Right forelimb (tissue), 1 donor: ENCODE data around the gene INPP5A.
"Not testable (repeated sequence)": the region's sequence is repeated elsewhere in the genome, so short reads cannot be mapped to it uniquely, and the experiment has no call there.

ENCODE experiments used
- DNase-seq: peaks from one replicate; pipeline ENCODE4 v3.0.0-alpha.2; 2018

INPP5A gene, protein sequence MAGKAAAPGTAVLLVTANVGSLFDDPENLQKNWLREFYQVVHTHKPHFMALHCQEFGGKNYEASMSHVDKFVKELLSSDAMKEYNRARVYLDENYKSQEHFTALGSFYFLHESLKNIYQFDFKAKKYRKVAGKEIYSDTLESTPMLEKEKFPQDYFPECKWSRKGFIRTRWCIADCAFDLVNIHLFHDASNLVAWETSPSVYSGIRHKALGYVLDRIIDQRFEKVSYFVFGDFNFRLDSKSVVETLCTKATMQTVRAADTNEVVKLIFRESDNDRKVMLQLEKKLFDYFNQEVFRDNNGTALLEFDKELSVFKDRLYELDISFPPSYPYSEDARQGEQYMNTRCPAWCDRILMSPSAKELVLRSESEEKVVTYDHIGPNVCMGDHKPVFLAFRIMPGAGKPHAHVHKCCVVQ

DNA sequence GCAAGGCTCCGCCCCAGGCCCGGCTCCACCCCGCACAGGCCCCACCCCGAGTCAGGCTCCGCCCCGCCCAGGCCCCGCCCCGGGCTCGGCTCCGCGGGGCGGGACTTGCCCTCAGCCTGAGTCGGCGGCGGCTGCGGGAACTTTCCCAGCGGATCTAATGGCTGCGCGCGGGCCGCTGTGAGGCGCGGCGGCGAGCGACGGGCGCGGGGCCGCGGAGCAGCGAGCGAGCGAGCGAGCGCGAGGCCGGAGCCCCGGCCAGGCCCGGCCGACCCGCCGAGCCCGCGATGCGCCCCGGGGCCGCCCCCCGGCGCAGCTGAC, at the start of gene INPP5A:
Gene INPP5A (plus strand): TSS at position 104 of the 318 bp plus-strand sequence. CDS start 310 bp downstream, outside the sequence.
- no peak for DNase-seq

DNA sequence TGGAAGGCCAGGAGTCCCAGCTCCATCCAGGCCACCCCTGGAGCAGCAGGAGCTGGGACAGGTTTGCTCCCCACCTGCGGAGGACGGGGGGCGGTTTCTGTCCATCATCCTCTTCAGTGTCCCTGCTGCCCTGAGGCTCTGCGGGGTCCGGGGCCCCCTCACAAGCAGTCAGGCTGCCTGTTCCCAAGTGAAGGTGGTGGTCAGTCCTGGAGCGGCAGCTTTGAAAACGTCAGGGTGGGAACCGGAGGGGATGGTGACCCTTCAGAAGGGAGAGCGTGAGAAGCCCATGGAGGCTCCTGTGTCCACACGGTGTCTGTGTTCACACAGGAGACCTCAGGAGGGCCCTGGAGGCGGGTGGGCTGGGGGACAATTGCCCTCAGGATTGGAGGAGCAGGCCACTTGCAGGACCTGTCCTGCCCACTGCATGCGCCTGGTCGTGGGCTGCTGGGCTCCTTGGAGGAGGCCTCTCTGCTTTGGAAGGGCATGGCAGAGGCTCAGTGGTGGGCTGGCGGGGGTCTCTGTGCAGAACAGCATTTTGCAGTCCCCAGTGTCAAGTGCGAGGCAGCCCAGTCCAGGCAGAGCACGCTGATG, 49.3 kb upstream of the INPP5A start:
- peak; percentile 36 for DNase-seq

DNA sequence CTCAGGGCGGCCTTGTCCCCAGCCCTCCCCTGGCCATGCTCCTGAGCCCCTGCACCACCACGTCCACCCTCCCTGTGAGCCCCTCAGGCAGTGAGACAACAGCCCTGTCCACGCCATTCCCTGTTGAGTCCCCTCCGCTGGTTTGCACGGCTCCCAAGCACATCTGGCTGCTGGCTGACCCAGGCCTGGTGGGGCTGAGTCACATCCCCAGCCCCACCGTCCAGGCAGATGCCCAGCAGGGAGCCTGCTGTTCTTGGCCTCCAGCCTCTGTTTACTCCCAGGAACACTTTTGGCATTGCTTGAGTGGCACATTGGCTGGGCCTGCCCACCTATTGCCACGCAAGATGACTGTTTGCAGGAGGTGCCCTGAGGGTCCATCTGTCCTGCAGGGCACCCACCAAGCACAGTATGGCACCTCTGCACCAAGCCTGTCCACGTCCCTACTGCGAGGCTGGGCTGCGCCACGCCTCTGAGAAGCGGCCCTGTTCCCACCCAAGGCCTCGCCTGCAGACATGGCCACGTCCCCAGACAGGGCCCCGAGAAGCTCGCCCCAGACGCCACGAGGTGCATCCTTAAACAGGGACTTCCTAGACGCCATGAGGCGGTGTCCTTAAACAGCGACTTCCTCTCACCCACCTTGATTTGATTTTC, 48.4 kb upstream of the INPP5A start:
- DNase-seq, result peak; percentile 36

DNA sequence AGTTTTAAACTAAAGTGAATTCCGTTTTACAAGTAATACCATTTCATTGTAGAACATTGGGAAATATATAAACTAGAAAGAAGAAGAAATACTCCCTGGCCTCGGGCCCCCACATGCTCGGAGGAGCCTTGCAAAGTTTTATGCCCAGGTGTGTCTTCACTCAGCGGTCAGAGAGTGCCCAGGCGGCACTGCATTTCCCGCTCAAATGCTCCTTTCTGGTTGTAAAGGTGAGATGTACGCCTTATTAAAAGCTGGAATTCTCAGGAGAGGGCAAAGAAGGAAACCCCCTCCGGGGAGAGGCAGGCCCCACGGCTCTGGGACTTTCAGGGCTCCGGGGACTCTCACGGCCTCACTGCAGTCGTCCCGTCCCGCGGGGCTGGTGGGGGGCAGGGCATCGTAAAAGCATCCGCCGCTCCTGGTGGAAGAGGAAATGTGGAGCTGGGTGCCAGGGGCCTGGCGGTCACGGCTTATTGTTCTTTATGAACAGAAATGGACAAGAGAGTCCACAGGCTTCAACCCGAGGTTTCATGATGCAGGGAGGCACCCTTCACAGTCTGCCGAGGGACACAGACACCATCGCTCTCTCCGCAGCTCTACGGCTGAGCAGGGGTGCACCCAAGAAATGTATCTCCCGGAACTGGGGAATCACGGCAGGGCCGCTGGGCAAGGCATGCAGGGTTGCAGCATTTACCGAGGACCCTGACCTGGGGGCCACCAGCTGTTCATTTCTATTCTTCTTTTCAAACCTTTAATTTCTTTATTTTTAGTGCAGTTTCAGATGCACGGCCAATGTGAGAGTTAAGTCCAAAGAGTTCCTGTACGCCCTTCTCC, 47.7 kb upstream of the INPP5A start:
- DNase-seq, result no peak

DNA sequence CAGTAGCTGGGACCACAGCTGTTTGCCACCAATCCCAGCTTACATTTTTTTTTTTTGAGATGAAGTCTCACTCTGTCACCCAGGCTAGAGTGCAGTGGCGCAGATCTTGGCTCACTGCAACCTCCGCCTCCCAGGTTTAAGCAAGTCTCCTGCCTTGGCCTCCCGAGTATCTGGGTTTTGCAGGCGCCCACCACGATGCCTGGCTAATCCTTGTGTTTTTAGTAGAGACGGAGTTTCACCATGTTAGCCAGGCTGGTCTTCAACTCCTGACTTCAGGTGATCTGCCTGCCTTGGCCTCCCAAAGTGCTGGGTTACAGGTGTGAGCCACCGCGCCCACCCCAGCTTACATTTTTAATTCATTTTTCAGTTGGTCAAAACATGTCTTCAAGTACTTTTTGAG, 46.1 kb upstream of the INPP5A start:
- not testable (repeated sequence) for DNase-seq

DNA sequence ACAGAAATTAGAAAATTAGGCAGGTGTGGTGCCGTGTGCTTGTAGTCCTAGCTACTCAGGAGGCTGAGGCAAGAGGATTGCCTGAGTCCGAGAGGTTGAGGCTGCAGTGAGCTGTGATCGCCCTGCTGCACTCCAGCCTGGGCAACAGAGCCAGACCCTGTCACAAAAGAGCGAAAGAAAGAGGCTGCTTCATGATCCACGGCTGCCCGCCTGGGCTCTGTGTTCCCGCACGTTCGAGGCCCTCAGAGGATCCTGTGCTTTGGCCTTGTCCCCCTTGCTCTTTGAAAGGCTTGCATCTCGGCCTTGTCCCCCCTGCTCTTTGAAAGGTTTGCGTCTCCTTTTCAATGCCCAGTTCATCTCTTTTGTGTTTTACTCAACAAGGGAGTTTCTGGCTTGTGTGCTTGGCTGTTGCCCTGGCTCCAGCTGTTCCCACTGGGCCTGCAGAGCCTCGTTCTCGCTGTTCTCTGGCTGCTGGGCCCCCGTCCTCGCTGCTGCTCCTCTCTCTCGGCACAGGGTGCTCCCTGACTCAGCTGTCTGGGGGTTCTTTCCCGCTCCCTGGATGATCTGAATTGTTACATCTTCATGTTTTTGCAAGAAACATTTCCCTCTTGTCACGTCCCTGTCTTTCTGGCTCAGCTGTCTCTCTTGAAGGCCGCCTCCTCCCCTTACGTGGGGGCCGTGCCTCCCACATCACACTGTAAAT, 45.1 kb upstream of the INPP5A start:
- peak; percentile 41 for DNase-seq

DNA sequence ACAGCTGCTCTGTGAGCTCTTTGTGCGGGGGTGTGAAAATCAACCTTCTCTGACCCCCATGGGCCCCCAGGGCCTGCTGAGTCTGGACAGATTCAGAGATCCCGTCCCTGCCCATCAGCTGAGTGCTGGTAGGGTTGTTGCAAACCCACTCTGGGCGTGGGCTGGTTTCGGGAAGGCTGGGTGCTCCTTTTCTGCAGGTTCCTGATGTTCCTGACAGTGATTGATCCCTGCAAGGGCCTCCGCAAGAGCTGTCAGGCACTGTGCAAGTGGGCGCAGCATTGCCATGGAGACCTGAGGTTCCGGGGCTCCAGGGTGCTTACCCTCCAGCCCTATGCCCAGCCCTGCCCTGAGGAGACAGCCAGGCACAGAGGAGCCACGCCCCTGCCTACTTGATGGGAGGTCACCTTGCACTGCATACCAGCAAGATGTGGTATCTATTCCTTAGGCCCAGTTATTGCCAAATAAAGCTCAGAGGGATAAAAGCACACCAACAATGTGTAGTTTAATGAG, 44.3 kb upstream of the INPP5A start:
- DNase-seq, result peak; percentile 36

DNA sequence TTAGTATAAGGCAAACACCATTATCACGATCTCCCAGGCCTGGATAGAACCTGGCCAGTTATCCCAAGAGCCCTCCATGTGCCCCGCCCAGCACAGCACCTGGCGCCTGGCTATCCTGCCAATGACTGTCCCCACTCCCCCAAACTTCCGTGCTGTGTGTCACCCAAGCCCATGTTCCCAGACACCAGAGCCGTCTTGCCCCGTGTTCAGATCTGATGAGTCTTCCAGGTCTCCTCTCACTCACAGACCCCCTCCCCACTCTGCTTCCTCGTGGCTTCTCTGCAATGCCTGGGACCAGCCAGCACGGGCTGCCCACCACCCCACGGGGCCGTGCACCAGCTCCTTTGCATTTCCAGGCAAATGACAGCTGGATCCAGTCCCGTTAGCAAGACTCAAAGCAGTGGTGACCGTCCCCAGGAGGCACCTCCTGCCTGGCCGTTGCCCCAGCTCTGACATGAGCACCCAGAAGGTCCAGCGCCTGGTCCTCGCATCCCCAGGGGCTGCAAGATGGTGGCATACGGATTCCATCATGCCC, 43.8 kb upstream of the INPP5A start:
- peak; percentile 39 for DNase-seq

DNA sequence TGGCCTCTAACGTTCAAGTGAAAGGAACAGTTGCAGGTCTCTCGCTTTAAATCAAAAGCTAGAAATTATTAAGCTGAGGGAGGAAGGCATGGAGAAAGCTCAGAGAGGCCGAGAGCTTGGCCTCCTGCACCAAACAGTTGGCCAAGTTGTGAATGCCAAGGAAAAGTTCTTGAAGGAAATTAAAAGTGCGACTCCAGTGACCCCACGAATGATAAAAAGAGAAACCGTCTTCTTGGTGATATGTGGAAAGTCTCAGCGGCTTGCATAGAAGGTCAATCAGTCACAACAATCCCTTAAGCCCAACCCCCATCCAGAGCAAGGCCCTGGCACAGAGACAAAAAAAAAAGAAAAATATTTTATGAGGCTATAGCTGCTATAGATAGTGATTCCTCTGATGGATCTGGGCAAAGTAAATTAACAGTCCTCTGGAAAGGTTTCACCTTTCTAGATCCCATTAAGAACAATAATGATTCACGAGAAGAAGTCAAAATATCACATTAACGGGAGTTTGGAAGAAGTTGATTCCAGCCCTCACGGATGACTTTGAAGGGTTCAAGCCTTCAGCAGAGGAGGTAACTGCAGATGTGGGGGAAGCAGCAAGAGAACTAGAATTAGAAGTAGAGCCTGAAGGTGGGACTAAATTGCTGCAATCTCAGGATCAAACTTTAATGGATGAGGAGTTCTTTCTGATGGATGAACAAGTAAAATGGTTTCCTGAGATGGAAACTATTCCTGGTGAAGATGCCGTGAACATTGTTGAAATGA, 42.5 kb upstream of the INPP5A start:
- DNase-seq, result no peak

DNA sequence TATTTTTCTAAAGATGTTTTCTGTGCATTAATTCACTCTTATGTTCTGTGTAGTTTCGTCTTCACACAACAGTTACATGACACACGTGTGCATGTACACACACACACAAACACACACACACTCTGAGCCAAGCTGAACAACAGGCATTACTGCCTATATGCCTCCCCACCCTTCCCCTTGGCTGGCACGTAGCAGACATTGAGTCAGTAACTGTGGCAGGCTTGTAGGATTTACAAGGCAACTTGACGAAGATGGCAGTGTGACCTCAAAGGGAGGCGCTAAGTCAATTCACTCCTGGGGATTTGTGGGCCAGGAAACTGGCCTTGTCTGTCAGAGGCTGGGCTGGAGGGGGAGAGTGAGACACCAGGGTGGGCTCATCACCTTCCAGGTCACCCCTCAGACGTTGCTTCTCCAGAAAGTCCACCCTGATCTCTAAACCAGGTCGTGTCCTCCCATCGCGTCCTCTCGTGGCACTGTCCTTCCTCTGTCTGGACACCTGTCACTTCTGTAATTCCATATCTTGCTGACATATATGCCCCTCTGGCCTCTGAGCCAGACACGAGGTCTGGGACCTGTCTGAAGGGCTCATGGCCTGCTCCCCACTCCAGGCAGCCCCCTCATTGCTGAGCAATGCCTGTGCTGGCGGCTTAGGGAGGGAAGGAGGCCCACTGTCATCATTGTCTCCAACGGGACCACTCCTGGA, 41.1 kb upstream of the INPP5A start:
- peak; percentile 29 for DNase-seq

DNA sequence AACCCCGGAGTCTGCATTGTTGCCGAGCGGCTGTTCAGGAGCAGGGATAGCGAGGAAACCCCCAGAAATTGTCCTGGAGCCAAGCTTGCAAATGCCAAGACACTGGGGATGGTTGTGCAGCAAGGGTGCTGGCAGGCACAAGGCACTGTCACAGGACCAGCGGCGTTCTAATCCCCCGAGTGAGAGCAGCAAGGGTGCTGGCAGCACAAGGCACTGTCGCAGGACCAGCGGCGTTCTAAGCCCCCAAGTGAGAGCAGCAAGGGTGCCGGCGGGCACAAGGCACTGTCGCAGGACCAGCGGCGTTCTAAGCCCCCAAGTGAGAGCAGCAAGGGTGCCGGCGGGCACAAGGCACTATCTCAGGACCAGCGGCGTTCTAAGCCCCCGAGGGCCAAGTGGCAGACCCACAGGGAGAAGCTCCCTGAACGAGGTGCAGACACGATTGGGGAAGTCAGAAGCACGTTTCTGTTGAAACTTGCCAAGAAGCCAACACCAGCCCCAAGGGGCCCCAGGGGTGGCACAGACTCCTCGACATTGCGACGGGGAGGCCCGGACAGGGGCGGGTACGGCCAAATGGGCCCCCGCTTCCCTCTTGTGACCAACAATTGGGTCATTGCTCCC, 40.4 kb upstream of the INPP5A start:
- DNase-seq, result no peak

DNA sequence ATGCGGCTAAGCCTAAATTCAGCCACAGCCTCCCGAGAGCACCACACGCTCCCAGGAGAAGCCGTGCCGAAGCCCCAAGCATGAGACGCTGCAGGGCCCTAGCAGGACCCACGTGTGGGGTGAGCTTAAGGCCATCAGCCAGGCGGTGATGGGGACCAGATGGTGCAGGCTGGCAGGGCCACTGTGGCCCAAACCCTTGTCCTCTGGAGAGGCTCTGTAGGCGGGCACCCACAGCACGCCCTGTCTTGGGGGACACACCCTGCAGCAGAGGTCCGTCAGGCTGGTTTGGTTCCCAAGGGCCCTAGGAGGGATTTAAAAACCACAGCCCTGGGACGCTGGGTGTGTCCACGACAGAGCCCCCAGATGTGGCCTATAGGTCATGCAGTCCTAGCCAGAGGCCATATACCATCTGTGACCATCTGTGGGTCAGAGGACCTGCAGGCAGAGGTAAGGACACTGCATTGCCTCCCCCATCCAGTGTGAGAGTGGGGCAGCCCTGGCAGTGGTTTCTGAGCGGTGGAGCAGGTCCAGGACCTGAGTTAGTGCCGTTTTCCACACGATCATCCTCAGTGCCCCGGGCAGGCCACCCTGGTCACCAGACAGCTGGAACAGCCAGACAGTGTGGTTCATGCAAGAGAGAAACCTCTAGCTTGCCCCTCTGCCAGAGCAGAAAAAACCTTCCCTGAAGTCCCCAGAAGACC, 39.6 kb upstream of the INPP5A start:
- peak; percentile 39 for DNase-seq

DNA sequence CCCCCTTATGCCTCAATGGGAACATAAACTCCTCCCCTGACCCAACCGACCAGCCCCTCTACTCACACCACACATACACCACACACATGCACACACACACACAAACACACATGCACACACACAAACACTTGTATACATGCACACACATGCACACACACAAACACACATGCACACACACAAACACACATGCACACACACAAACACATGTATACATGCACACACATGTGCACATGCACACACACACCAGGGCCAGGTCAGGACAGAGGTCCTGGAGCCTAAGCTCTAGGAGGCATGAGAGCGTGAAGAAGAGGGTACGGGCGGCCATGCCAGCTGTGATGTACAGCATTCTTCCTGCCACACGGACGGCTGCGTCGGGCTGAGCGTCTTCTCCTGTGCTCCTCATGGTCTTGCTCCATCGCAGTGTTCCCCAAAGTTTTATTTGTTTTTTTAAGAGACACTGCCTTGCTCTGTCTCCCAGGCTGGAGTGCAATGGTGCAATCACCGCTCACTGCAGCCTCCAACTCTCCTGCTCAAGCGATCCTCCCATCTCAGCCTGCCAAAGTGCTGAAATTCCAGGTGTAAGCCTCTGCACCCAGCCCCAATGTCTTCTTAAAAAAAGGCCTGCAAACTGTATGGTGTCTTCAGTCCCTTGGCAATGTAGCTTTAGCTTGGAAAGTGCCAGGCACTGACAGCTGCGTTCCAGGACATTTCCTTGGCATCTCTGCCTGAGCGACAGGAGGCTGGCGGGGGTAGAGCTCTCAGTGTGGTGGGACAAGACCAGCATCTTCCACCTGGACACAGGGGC, 38.8 kb upstream of the INPP5A start:
- DNase-seq, result no peak

DNA sequence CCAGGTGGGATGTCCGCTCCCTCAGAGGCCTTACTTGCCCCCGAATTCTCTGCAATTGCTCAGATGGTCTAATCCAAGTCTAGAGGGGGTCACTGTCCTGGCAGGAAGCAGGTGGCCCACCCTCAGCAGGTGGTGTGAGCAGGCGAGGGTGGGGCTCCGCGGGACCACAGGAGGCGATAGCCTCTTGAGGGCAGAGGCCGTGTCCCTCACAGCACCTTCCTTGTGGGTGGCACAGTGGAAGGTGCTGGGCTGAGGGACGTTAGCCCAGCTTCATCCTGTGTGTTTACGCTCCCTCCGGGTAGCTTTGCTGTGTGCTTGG, 38.3 kb upstream of the INPP5A start:
- peak; percentile 35 for DNase-seq

DNA sequence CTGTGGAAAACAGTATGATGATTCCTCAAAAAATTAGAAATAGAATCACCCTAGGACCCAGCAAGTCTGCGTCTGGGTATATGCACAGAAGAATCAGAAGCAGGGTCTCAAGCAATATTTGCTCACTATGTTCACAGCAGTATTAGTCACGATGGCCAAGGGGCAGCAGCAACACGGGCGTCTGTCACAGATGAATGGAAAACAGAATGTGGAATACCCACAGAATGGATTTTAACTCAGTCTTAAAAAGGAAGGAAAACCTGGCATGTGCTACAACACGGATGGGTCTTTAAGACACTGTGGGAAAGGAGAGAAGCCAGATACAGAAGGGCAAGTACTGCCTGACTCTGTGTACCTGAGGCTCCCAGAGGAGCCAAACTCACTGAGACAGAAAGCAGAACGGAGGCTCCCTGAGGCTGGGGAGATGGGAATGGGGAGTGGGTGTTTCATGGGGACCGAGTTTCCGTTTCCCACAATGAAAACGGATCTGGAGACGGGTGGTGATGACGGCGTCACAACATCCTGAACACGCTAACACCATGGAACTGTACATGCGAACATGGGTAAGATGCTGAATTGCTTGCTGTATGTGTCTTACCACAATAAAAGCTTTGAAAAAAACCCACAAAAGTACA, 36.7 kb upstream of the INPP5A start:
- no peak for DNase-seq

DNA sequence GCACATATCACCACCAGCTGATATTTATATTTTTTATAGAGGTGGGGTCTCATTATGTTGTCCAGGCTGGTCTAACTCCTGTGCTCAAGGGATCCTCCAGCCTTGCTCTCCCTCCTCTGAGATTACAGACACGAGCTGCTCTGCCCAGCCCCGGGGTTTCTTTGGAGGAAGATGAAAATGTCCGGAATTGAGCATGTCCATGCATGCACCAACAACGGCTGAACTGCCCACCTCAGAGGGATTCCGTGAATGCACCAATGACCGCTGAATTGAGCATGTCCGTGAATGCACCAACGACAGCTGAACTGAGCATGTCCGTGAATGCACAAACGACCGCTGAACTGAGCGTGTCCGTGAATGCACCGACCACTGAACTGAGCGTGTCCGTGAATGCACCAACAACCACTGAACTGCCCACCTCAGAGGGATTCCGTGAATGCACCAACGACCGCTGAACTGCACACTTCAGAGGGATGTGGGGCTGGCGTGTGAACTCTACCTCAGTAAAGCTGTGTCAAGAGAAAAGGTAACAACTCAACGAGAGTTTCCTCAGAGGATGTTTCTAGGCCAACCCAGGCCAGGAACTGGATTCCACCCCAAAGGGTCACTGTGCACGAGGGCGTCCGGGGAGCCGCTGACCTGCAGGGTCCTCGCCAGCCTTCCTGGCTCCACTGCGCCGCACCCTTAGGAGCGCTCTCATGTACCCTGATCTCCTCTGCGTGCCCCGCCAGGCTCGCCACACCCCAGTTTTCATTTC, 34.9 kb upstream of the INPP5A start:
- no peak for DNase-seq
